Mammary epithelial cell (primary cell): Measurements from ENCODE around the gene KLF16.

ENCODE experiments used
- EZH2 ChIP-seq: IDR thresholded peaks from 2 replicates; pipeline ENCODE4 v1.6.1; 2012; ENCODE audit warnings: low read length, inconsistent platforms, borderline replicate concordance
- TF ChIP-seq, protein P1 (sequence below), 2 donors: IDR thresholded peaks in 1 of 2; conservative IDR thresholded peaks in 1 of 2; 2 replicates each; pipeline ENCODE4 v1.5.1; 2011 to 2012; ENCODE audit warnings: inconsistent platforms in 2 of 2, low read length in 2 of 2, mild to moderate bottlenecking in 2 of 2, control low read depth in 1 of 2, low read depth in 1 of 2; ENCODE audit not compliant: insufficient read depth in 1 of 2; ENCODE audit errors: extremely low read depth in 1 of 2

DNA sequence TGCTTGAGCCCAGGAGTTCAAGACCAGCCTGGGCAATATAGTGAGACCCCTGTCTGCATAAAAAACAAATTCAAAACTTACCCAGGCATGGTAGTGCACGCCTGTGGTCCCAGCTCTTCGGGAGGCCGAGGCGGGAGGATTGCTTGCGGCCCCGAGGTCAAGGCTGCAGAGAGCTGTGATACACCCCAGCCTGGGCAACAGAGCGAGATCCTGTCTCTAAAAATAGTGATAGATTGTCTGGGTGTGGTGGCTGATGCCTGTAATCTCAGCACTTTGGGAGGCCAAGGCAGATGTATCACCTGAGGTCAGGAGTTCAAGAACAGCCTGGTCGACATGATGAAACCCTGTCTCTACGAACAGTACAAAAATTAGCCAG lies 4.0 kb upstream of the KLF16 start:
- TF ChIP-seq, protein P1, sequence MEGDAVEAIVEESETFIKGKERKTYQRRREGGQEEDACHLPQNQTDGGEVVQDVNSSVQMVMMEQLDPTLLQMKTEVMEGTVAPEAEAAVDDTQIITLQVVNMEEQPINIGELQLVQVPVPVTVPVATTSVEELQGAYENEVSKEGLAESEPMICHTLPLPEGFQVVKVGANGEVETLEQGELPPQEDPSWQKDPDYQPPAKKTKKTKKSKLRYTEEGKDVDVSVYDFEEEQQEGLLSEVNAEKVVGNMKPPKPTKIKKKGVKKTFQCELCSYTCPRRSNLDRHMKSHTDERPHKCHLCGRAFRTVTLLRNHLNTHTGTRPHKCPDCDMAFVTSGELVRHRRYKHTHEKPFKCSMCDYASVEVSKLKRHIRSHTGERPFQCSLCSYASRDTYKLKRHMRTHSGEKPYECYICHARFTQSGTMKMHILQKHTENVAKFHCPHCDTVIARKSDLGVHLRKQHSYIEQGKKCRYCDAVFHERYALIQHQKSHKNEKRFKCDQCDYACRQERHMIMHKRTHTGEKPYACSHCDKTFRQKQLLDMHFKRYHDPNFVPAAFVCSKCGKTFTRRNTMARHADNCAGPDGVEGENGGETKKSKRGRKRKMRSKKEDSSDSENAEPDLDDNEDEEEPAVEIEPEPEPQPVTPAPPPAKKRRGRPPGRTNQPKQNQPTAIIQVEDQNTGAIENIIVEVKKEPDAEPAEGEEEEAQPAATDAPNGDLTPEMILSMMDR (conservative IDR thresholded peaks at IDR 0.05 in 1 of 2, IDR thresholded peaks at IDR 0.05 in 1 of 2; ENCODE audit: extremely low read depth in 1 of 2, insufficient read depth in 1 of 2, low read depth in 1 of 2, low read length in 2 of 2) = no peak
- no peak for TF ChIP-seq EZH2
